Nephron (organoid): ENCODE results near the gene PLA2G6.

Source experiments
- H3K27ac Mint-ChIP-seq, 3 experiments: 2 replicates each; pipeline ENCODE4 v1.8.0; 2020; ENCODE audit warnings: mixed read lengths in 3 of 3, mild to moderate bottlenecking in 2 of 3, moderate library complexity in 1 of 3
- H3K27me3 Mint-ChIP-seq: 2 replicates; pipeline ENCODE4 v1.8.0; 2021; ENCODE audit warnings: low read depth, mild to moderate bottlenecking, moderate library complexity, mixed read lengths
- H3K36me3 Mint-ChIP-seq: 2 replicates; pipeline ENCODE4 v1.8.0; 2020; ENCODE audit warnings: low read depth, mixed read lengths
- H3K4me1 Mint-ChIP-seq: 2 replicates; pipeline ENCODE4 v1.8.0; 2020; ENCODE audit warnings: mixed read lengths
- H3K4me3 Mint-ChIP-seq, 3 experiments: 2 replicates each; pipeline ENCODE4 v1.8.0; 2020; ENCODE audit warnings: mild to moderate bottlenecking in 3 of 3, mixed read lengths in 3 of 3, moderate library complexity in 2 of 3
- H3K9me3 Mint-ChIP-seq: 2 replicates; pipeline ENCODE4 v1.8.0; 2020; ENCODE audit warnings: mixed read lengths
- TF ChIP-seq, protein P1 (sequence below), 3 experiments: fragments of 200-600 bp; sonication (generic); IDR thresholded peaks; one replicate each; pipeline ENCODE4 v1.5.0; 2021; ENCODE audit warnings: antibody characterized with exemption in 3 of 3; ENCODE audit not compliant: unreplicated experiment in 3 of 3

PLA2G6 gene

DNA sequence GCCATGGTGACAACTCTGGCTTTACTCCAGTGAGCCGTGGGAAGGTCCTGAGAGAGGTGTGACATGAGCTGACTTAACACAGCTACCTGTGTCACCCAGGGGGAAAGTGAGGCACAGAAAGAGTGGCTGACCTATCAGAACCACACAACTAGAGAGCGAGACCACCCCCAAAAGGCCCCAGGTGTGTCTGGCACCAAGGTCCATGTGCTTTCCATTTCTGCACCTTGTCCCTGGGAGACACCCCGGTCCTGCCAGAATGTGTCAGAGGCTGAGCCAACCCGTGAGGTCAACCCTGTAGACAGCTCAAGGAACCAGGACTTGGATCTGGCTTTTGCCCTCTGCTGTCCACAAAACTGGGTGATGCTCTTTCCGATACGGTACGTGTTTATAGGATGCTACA is 29.9 kb upstream of the PLA2G6 start:
- no peak overlapping the region for H3K27ac Mint-ChIP-seq
- TF ChIP-seq, protein P1, sequence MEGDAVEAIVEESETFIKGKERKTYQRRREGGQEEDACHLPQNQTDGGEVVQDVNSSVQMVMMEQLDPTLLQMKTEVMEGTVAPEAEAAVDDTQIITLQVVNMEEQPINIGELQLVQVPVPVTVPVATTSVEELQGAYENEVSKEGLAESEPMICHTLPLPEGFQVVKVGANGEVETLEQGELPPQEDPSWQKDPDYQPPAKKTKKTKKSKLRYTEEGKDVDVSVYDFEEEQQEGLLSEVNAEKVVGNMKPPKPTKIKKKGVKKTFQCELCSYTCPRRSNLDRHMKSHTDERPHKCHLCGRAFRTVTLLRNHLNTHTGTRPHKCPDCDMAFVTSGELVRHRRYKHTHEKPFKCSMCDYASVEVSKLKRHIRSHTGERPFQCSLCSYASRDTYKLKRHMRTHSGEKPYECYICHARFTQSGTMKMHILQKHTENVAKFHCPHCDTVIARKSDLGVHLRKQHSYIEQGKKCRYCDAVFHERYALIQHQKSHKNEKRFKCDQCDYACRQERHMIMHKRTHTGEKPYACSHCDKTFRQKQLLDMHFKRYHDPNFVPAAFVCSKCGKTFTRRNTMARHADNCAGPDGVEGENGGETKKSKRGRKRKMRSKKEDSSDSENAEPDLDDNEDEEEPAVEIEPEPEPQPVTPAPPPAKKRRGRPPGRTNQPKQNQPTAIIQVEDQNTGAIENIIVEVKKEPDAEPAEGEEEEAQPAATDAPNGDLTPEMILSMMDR (IDR thresholded peaks at IDR 0.05; ENCODE audit: unreplicated experiment in 3 of 3), result no peak
- peaks cover 24% of the 10 kb centered on the region for H3K27me3 Mint-ChIP-seq
- no peak overlapping the region for H3K4me3 Mint-ChIP-seq
- H3K36me3 Mint-ChIP-seq, result peaks cover 4% of the 10 kb centered on the region
- peaks cover 16% of the 10 kb centered on the region for H3K4me1 Mint-ChIP-seq
- no peaks in the 10 kb centered on the region for H3K9me3 Mint-ChIP-seq

DNA sequence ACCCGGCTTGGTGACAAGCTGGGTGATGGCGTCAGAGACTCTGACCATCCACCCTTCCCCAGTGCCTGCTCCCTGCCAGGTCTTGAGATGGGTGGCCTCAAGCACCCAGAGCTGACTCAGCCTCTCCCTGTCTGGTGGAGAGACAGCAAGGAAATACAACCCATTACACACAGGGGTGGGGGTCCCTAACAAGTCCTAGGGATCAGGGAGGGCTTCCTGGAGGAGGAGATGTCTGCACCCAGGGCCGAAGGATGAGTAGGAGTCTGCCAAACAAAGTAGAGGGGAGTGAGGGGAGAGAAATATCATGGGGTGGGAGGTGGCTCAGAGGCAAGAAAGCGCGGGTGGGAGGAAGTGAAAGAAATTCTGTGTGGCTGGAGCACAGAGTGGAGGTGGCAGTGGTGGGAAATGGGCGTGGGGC is 26.9 kb upstream of the PLA2G6 start:
- Mint-ChIP-seq H3K4me3 (no peak overlapping the region), H3K27me3 (peaks cover 15% of the 10 kb centered on the region), H3K27ac (no peak overlapping the region), H3K9me3 (no peaks in the 10 kb centered on the region), H3K4me1 (peaks cover 18% of the 10 kb centered on the region), H3K36me3 (no peaks in the 10 kb centered on the region)
- TF ChIP-seq, protein P1 (IDR thresholded peaks at IDR 0.05; ENCODE audit: unreplicated experiment in 3 of 3), result no peak

DNA sequence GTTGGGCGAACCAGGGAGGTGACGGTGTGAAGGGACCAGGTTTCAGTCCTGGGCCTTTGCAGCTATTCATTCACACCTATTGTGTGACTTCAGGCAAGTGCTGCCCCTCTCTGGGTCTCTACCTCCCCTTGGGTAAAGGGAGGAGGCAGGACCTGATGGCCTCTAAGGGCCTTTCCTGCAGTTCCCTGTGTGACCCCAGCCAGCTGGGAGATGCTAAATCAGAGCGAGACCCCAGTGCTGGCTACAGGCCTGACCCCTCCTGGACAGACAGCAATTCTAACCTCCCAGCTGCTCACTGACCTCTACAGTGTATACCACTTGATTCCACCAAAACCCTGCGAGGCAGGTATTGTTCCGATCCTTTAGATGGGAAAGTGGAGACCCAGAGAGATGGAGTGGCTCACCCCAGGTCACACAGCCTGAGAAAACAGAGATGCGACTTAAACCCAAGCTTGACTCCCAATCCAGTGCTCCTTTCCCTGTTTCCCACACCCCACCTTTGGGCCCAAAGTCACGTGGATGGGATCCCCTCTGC is 26.3 kb upstream of the PLA2G6 start:
- H3K4me1 Mint-ChIP-seq, result peaks cover 12% of the 10 kb centered on the region
- H3K27ac Mint-ChIP-seq, result no peak overlapping the region
- no peaks in the 10 kb centered on the region for H3K36me3 Mint-ChIP-seq
- no peak overlapping the region for H3K4me3 Mint-ChIP-seq
- no peaks in the 10 kb centered on the region for H3K9me3 Mint-ChIP-seq
- peaks cover 10% of the 10 kb centered on the region for H3K27me3 Mint-ChIP-seq
- TF ChIP-seq, protein P1 (IDR thresholded peaks at IDR 0.05; ENCODE audit: unreplicated experiment in 3 of 3), result no peak

DNA sequence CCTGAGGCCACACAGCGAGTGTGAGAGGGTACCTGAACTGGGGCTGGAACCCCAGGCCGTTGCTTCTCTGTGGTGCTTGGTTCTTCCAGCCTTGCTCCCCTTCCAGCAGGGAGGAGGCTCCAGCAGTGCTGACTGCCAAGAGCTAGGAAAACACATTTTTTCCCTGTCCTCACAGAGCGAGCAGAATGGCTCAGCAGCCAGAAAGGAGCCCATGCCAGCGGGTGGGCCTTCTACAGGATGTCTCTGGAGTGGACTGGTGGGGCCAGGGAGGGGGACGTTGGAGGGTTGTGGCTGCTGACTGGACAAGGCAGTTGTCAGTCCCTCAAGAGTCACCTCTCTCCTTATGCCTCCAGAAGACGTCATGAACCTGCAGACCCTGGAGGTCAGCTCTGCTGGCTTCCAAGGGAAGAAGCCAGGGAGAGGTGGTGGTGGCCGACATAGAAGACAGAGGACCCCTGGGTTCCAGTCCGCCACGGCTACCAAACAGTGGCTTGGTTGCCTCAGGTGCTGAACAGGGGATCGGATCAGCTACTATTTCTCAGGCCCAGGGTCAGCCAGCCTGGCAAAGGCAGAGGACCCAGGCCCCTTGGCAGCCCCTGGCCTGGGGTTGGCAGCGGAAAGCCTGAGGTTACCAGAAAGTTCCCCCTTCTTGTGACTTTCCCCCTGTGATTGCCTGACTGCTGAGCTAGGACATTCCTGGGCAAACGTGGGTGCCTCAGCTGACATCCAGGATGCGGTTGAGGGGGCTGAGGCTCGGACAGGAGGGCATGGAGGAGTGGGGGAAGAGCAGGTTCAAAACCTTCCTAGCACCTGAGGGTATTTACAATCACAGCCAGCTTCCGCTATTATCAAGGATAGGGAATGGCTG is 23.9 kb upstream of the PLA2G6 start:
- Mint-ChIP-seq H3K27me3 (peaks cover 5% of the 10 kb centered on the region), H3K36me3 (no peaks in the 10 kb centered on the region), H3K4me1 (peaks cover 22% of the 10 kb centered on the region), H3K9me3 (no peaks in the 10 kb centered on the region), H3K4me3 (peak overlapping the region in 2 of 3 experiments; percentile 12 to 70), H3K27ac (peak overlapping the region in 2 of 3 experiments; percentile 94 to 98)
- TF ChIP-seq, protein P1 (IDR thresholded peaks at IDR 0.05; ENCODE audit: unreplicated experiment in 3 of 3), result no peak

DNA sequence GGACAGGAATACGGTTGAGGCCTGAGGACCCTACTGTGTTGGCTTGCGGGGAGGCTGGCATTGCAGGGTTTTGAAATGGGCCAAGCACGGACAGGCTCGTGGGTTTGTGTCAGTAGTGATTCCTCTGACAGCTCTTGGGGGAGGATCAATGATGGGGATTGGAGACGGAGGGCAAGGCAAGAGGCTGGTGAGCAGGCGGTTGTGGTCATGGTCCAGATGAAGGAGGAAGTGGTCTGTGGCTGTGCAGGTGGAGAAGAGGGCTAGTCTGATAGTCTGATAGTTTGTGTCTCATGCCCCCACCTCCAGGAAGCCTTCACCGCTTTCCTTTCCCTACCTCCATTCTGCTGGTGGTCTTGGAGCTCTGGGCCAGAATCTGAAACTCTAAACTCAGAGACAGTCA is 23.2 kb upstream of the PLA2G6 start:
- Mint-ChIP-seq H3K4me1 (peaks cover 22% of the 10 kb centered on the region), H3K4me3 (peak overlapping the region; percentile 12 to 70 (median 52)), H3K27ac (peak overlapping the region in 2 of 3 experiments; percentile 94 to 98), H3K36me3 (no peaks in the 10 kb centered on the region), H3K9me3 (no peaks in the 10 kb centered on the region), H3K27me3 (peaks cover 5% of the 10 kb centered on the region)
- TF ChIP-seq, protein P1 (IDR thresholded peaks at IDR 0.05; ENCODE audit: unreplicated experiment in 3 of 3), result no peak
